Ramos (cell line): ENCODE measurements around the gene OMG.
"Not testable (repeated sequence)": the region's sequence is repeated elsewhere in the genome, so short reads cannot be mapped to it uniquely, and the experiment has no call there.

ENCODE experiments used
- in situ Hi-C: fragments of 300-500 bp; cut with MboI; formaldehyde crosslinking; loops from one replicate; pipeline ENCODE4 v1.14.3; 2022; ENCODE audit warnings: low sequenced_read_pairs; ENCODE audit not compliant: unreplicated experiment

The OMG gene

DNA sequence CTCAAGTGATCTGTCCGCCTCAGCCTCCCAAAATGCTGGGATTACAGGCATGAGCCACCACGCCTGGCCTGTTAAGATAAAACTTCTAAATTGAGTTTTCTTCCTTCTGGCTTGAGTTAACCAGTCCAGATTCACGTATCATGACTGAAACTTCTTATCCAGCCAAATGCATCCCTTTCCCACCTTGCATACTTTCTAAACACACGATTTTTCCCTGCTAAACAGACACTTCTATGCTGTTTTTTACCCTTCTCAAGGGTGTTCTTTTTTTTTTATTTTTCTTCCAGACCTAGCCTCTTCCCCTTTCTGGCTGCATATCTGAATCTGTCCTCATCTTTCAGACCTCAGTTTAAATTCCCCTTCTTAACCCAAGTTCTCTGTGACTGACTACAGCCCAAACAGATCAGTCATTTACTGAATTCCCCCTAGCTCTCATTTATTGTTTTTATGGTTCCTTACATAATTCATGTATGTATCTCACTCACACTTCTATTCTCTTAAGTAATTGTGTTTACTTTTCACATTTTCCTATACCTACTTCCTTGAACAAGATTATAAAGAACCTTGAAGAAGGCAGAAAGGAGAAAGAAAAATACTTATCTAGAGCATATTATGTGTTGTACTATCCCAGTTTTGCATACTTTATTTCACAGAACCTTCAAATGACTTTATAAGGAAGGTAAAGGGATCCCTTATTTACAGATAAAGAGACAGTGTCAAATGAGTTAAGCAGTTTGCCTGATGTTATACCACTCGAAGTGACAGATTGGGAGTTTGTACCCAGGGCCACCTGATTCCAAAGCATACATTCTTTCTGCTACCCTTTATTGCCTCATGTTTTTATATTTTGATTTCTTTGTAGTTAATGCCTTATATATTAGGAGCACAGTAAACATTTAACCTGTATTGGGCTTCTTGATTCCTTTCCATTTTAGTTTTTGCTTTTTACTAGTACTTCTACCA, 11.6 kb upstream of the OMG start:
- in situ Hi-C loops, result no loop called here

DNA sequence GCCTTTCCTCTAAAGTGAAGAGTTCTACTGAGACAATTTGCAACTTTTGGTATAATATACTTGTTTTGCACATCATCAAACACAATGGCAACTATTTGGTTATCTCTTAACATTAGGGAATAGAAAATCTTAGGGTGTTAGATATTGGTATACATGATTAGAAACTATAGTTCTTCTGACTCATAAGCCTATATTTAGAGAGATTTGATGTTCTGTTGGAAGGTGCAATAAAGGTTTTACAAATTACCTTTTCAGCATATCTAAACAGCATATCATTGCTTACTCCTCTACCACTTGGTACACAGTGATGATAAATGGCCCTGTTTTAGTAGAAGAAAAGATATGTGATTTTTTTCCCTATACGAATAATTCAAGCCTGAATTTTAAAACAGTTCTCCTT, 10.6 kb upstream of the OMG start:
- in situ Hi-C loops, result no loop called here

DNA sequence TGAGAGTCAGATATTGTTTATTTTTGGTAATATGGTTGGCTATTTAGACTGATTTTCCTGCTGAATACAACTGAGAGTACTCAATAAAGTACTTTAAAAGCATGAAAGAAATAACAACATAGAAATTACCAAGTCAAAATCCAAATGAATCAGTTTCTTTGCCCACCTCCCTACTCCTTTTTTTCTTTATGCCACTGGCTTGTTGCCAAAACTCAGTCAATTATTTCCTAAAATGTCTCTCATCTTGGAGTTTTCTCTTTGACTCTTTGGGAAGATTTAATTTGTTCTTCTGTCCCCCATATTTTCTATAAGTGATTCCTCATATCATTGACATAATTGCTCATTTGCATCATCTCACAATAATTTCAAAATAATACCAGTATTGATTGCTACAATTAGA, 2.6 kb upstream of the OMG start:
- in situ Hi-C loops, result no loop called here

DNA sequence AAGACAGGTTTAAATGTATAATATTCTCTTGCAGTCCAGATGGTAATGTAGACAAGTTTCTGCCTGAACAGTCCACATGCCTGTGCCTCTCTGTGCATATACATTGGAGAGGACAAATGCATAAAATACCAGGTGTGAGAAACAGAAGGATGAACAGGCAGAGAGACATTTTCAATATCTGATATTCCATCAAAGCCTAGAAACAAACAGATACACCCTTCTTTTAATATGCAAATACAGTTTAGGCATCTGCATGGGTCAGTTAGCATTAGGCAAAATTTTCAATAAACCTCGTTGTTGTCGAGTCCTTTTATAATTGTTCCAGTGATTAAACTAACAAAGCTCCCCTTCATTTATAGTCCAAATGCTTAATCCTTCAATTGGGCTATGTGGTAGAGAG, 897 bp downstream of the OMG start:
- in situ Hi-C loops, result no loop called here

DNA sequence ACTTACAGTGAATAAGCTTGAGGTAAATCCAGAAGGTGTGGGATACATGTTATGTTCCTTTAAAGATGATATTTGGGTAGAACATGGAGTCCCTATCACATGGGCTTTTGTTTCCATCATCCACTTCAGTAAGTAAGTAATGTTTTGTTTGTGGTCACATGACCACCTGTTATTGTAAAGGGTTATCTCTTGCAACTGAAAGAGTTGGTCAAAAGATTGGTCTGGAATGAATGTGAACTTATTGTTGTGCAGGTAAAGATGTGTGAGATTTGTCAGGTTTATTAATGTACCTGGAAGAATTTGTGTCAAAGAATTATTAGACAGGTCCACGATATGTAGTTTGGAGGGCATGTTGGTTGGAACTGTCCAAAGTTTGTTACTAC, 1.6 kb downstream of the OMG start:
- in situ Hi-C loops, result no loop called here

DNA sequence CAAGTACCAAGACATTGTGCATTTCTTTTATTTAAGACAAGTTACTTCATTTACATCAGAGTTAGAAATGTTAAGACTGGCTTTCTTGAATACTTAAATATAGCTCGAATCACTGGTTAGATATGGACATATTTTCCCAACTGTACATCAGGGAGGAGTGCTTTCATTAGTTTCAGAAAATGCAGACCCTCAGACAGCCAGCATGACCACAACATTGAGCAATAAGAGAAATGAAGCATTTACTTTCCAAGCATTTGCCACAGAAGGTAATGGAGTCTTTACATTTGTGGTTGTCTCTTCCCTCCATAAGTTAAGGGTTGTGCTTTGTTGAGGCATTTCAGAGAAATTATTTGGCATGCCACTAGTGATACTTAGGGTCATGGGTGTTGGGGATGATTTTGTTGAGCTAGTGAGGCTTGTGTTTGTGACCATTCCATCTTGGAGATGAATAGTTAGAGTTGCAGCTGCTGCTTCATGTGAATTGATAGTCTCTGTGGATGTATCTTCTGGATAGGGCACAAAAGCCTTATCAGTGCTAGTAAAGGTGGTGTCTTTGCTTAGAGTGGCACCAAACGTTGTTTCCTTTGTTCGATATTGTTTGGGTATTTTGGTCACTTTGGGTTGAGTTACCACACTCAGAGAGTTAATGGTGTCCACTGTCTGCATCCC, 2.1 kb downstream of the OMG start:
- in situ Hi-C loops, result no loop called here

DNA sequence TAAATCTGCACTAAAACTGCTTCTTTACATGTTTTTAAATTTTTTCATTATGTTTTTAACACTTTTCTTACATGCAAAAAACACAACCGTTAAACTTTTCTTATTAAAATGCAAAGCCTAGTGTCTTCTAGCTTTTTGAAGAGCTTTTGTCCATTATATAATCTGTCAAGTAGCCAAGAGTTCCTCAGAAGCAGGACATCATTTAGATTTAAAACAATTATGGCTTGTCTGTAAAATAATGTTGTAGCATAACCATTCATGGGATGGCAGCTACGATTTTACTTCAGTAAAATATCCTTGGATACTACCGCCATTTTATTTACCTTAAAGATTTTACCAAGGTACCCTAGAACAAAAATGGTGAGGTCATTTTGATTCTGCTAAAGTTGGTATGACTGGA, 2.8 kb downstream of the OMG start:
- in situ Hi-C loops, result no loop called here

DNA sequence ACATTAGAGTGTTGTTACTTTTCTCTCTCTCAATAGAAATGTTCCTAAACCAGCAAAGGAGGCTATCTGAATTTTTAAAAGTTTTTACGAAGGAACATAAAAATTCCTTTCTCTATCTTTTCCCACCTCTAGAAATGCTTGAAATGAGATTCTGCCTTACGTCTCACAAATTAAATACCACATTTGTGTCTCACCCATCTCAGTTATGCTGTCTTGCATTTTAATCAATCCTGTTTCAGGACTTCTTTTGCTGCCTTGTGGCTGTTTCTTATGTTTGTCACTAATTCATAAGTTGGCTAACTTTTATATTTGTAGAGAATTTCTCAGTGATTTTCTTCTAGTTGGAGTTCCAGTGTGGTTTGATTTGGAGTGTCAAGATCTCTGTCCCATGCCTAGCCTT, 3.5 kb downstream of the OMG start:
- in situ Hi-C loops, result no loop called here

DNA sequence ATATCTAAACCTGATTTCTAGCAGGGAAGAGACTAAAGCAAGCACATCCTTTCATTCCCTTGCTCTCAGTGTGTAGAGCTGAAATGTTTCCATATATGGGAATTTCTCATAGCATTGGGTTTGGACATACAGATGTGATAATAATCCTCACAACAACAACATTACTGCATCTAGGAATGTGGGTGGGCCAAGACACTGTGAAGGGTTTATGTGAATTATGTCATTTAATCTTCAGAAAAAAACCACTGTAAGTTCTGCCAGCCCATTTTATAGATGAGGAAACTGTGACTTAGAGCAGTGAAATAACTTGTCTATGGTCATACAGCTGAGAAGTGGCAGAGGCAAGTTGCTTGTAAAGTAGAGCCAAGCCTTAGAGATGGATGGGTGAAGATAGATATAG, 5.2 kb downstream of the OMG start:
- in situ Hi-C loops, result no loop called here

DNA sequence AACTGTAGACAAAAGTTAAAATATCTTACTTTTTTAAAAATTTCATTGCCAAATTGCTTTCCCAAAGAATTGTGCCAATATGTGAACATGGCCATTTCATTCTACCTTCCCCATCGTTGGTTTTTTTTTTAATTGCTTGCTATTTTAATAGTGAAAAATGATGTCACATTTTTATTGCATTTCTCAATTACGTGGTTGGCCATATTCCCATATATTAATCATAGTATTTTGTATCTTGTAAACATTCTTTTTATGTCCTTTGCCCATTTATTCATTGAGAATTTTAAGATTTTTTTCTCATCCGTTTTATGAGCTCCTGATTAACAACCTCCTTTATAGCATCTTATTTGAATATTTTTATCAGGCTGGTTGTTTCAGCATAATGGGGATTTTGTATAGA, 7.2 kb downstream of the OMG start:
- in situ Hi-C loops, result no loop called here

DNA sequence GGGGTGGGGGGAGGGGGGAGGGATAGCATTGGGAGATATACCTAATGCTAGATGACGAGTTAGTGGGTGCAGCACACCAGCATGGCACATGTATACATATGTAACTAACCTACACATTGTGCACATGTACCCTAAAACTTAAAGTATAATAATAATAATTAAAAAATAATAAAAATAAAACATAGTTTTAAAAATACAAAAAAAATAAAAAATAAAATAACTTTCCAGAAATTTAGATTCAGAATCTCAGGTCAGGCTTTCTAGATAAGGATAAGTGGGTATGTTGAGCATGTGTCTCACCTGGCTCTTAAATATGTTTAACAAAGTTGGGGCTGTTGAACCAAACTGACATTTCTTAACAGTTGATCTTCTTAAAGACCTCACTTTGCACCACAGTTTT, 9.1 kb downstream of the OMG start:
- in situ Hi-C loops, result not testable (repeated sequence)

DNA sequence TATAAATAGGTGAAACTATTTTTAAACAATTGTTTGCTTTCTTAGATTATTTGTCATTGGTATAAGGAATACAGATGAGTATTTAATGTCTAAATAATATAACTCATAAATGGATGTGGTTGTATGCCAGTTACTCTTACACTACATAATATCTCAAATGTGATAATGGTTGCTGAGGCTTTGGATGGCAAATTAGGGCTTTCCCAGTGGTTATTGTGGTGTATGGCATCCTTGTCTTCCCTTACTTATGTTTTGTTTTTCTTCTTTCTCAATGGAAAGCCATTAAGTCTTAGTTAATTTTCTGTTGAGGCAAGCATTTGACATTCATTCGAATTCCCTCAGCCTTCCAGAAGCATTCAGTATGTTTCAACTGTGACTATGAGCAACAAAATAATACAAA, 10.5 kb downstream of the OMG start:
- in situ Hi-C loops, result no loop called here

DNA sequence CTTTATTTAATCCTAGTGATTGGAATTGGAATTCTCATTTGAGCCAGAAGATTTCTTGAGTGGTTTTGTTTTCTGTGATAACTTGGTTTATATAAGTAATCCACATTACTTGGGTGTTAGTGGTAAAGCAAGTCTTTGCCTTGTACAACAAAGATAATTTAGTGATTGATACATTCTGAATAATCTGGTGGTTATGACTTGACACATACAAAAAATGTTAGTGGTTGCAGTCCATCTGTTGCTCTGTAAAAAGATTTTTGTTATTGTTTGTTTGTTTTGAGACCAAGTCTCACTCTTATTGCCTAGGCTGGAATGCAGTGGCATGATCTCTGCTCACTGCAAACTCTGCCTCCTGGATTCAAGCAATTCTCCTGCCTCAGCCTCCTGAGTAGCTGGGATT, 13.2 kb downstream of the OMG start:
- in situ Hi-C loops, result no loop called here

DNA sequence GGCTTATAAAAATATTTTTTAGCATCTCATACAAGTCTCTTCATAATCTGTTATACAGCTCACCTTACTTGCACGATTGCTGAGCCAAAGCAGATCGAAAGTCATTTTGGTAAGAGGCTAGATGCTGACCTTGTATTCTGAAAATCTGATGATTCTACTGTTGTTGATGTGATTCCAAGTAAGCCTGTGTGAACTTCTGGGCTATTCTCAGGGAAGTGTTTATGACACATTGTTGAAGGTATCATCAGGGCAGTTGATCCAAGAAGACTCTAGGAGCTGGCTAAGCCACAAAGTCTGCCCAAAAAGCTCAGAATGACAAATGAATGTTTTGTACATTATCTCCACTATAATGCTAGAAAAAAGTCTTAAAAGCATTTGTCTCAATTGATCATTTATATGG, 16.0 kb downstream of the OMG start:
- in situ Hi-C loops, result no loop called here

DNA sequence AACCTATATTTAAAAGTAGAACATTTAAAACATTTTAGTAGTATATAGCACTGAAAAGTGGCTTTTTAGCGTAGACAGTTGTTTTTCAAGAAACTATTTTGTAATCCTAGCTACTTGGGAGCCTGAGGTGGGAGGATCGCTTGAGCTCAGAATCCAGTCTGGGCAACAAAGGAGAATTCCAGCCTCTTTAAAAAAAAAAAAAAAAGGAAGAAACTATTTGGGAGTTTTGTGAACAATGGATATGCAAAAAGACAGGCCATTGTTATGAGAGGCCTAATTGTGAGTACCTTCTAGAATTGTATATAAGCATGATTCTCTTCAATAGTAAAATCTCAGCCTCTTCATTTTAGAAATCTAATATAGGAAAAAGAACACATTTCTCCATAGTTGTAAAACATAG, 17.6 kb downstream of the OMG start:
- in situ Hi-C loops, result no loop called here

DNA sequence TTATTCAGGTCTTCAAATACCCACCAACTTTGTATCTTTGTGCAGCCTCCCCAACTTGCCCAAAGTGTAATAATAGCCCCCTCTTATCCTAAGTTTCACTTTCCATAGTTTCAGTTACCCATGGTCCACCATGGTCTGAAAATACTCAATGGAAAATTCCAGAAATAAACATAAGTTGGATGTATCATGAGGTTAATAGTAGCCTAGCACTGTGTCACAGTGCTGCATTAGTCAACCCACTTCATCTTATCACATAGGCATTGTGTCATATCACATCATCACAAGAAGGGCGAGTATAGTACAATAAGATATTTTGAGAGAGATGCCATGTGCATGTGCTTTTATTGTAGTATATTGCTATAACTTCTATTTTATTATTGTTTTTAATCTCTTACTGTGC, 21.9 kb downstream of the OMG start:
- in situ Hi-C loops, result no loop called here

DNA sequence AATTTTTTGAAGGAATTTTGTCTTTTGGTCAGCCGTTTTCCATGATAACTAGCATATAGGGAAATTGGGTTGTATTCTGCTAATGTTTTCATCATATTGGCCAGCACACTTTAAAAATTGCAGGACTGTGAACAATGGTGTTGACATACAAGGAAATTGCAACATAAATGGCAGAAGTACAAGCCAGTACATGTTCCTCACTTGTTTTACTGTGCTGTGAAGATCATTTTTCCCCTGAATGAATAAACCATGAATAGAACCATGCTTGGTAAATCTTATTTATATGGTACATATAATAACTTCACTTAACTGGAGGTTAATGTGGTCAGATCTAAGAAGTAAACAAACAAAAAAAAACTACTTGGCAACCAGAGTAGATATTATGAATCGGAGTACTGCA, 22.8 kb downstream of the OMG start:
- in situ Hi-C loops, result no loop called here

DNA sequence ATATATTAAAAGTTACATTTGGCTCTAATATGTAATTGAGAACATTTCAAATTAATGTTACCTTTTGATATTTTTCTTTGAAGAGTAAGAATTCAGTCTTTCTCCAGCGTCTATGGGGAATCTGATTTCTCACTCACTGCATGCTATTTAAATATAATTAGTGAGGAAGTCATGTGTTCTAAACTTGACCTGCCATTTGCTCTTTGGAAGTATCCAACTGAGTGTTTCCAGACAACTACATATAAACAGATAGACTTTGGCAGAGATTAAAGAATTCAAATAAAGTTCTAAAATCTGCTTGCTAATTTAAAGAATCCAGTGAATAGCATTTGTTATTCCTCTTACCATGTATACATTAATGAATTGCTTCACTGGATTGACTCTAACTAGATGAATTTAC, 23.5 kb downstream of the OMG start:
- in situ Hi-C loops, result no loop called here

DNA sequence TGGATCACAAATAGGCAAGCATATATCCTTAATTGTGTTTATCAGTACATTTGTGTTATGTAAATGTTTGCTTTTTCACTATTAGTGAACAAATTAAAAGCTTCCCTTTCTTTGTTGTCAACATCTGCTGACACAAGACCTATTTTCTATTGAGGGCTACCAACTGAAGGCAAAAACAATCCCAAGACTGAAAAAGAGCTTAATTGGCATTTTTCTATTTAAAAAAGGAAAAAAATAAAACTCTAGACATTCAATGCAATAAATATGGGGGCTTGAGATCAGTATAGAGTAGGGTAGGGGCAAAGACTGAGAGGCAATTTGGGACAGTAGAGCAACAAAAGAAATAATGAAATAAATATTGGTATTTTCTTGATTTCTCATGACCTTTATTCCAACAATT, 24.2 kb downstream of the OMG start:
- in situ Hi-C loops, result no loop called here

DNA sequence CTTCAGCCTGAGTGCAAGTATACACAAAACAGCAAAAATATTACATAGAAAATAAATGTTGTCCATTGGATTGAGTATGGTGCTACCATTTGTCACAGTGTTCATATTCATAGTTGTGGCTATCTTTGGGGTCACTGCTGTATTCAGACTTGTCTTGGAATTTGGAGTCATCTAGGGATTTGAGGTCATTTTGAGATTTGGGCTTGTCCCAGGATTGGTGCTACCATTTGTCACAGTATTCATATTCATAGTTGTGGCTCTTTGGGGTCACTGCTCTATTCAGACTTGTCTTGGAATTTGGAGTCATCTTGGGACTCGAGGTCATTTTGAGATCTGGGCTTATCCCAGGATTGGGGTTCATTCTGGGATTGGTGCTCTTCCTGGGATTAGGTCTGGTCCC, 24.8 kb downstream of the OMG start:
- in situ Hi-C loops, result no loop called here

DNA sequence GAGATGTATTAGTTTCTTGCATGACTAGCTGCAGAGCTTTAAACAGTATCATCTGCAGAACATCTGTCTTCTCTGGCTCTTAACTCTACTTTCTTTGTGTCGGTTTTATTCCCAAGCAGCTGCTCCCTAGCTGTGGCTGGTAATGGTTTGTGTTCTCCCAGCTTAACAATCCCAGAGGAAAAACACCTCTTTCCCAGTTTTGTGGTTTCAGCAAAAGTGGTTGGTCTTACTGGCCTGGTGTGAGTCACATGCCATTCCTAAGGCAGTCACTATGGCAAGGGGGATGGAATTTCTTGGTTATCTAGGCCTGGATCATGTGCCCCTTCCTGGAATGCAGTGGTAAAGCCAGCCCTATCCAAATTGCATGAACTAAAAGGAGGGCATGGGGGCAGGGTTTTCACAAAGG, 27.5 kb downstream of the OMG start:
- in situ Hi-C loops, result no loop called here

DNA sequence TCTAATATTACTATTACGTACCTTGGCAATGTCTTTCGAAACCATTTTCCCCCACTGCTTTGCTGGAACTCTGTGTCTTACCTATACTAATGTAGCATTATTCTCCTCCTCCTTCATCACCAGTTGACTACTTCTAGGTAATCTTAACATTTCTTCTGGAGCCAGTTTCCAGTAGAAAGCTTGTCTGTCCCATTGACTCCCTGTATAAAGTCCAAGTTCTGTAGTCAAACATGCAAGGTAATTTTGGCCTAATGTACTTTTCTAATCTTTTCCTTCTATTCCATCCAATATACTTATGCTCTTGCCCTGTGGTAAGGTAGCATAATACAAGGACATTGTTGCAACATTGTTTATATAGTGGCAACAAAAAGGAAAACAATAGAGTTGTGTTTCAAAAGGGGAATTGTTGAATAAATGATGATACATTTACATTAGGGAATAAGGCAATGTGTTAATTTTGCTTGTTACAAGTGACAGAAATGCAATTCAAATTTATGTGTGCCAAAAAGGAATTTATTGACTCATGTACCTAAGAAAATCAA, 27.9 kb downstream of the OMG start:
- in situ Hi-C loops, result no loop called here
